Testis (tissue), 3 donors: Measurements from ENCODE around the gene ZBTB48. TPM values are rescaled to one million over a fixed set of nuclear protein-coding genes. Genes with fewer than 3 reads are reported as not detected.

Source experiments
- DNase-seq: peaks from one replicate; pipeline ENCODE4 v3.0.0-alpha.2; 2019
- H3K27ac ChIP-seq, 2 donors: fragments of 200-600 bp; sonication (generic); one replicate each; pipeline ENCODE4 v1.5.1; 2019
- H3K27me3 ChIP-seq: fragments of 200-600 bp; sonication (generic); one replicate; pipeline ENCODE4 v1.5.1; 2019
- H3K36me3 ChIP-seq: fragments of 200-600 bp; sonication (generic); one replicate; pipeline ENCODE4 v1.5.1; 2017; ENCODE audit warnings: low read depth; ENCODE audit errors: missing control alignments
- H3K4me1 ChIP-seq: fragments of 200-600 bp; sonication (generic); one replicate; pipeline ENCODE4 v1.5.1; 2019
- H3K4me3 ChIP-seq, 2 donors: fragments of 200-600 bp; sonication (generic); one replicate each; pipeline ENCODE4 v1.5.1; 2017 to 2019
- H3K9me3 ChIP-seq: fragments of 200-600 bp; sonication (generic); one replicate; pipeline ENCODE4 v1.5.1; 2017
- POLR2A ChIP-seq: fragments of 450-650 bp; IDR thresholded peaks from one replicate; pipeline ENCODE4 v1.6.1; 2017; ENCODE audit warnings: antibody characterized with exemption, mild to moderate bottlenecking, moderate library complexity
- WGBS, 2 donors: methylation state at CpG; one replicate each; pipeline ENCODE4 v1.1.5; 2018; 5-methylcytosine and 5-hydroxymethylcytosine counted together
- intact Hi-C: fragments of 100-400 bp; cut with DNase I; formaldehyde crosslinking; loops from one replicate; pipeline ENCODE4 v1.15.1; 2023; ENCODE audit warnings: low total_unique reads
- polyA plus RNA-seq: library from polyadenylated mRNA; stranded (reverse); fragments of 350-450 nt; fragmentation: Illumina TruSeq; extraction: RNeasy Lipid Tissue Mini Kit (QIAGEN cat#74804); gene quantifications from one replicate; pipeline ENCODE4 v1.2.3, GENCODE V29; 2014; ENCODE audit warnings: low read depth, low replicate concordance; ENCODE audit not compliant: insufficient read depth
- total RNA-seq, 2 donors: library from RNA; depleted of rRNA; stranded (reverse); fragments of >200 nt; gene quantifications; one replicate each; pipeline ENCODE4 v1.2.3, GENCODE V29; 2016
- TF ChIP-seq, protein P1 (sequence below), 3 experiments: fragments of 450-650 bp in 2 of 3; fragments of 200-600 bp in 1 of 3; sonication (generic) in 1 of 3; IDR thresholded peaks; one replicate each; pipeline ENCODE4 v1.5.1; 2016 to 2019; ENCODE audit warnings: antibody characterized with exemption in 3 of 3, mild to moderate bottlenecking in 2 of 3, moderate library complexity in 1 of 3

ZBTB48 gene
- total and polyA plus RNA-seq, 3 donors from 2014 or later, result 58.9 to 80.7 (median 70.7) TPM

DNA sequence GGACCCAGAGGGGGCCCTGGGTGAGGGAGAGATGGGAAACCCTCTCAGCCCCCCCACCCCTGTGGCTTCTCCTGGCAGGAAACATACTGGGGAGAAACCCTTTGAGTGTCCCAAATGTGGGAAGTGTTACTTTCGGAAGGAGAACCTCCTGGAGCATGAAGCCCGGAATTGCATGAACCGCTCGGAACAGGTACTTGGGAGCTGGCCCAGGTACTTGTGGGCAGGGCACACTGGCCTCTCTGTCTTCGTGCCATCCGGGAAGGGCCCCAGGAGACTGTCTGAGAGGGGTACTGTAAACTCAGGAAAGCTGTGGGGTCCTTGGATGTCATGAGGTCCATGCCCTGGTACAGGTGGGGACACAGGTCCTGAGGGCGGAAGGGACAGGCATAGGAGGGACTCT is 6.0 kb downstream of the ZBTB48 start:
- Histone ChIP-seq H3K36me3 (no peaks in the 10 kb centered on the region), H3K27ac (no peak overlapping the region), H3K9me3 (no peaks in the 10 kb centered on the region), H3K27me3 (no peaks in the 10 kb centered on the region), H3K4me3 (no peak overlapping the region), H3K4me1 (peaks cover 17% of the 10 kb centered on the region)
- 85% methylated on average over 7 of the region's 7 CpGs; no CpG with 5 or more reads in 1 of the 2 donors for WGBS, 2 donors
- no peak for TF ChIP-seq POLR2A
- TF ChIP-seq, protein P1, sequence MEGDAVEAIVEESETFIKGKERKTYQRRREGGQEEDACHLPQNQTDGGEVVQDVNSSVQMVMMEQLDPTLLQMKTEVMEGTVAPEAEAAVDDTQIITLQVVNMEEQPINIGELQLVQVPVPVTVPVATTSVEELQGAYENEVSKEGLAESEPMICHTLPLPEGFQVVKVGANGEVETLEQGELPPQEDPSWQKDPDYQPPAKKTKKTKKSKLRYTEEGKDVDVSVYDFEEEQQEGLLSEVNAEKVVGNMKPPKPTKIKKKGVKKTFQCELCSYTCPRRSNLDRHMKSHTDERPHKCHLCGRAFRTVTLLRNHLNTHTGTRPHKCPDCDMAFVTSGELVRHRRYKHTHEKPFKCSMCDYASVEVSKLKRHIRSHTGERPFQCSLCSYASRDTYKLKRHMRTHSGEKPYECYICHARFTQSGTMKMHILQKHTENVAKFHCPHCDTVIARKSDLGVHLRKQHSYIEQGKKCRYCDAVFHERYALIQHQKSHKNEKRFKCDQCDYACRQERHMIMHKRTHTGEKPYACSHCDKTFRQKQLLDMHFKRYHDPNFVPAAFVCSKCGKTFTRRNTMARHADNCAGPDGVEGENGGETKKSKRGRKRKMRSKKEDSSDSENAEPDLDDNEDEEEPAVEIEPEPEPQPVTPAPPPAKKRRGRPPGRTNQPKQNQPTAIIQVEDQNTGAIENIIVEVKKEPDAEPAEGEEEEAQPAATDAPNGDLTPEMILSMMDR (IDR thresholded peaks at IDR 0.05), result no peak
- intact Hi-C loops, result no loop called here
- DNase-seq, result no peak

DNA sequence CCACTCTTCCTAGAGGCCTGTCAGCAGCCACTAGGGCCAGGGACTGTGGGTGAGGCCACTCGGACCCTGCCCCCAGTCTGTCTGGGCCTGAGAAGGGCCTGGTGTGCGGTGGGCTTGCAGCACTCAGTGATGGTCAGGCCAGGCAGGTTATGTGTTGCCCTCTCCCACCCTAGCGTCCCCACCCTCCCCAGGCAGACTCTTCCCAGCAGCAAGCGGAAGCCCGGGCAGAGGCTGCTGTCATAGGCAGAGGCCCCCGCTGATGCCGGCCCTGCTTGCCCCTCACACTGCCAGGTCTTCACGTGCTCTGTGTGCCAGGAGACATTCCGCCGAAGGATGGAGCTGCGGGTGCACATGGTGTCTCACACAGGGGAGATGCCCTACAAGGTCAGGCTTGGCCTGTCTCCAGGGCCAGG is 6.6 kb downstream of the ZBTB48 start:
- no peak for TF ChIP-seq POLR2A
- TF ChIP-seq, protein P1 (IDR thresholded peaks at IDR 0.05), result no peak
- H3K27me3 ChIP-seq, result no peaks in the 10 kb centered on the region
- H3K4me1 ChIP-seq, result peaks cover 15% of the 10 kb centered on the region
- intact Hi-C loops, result no loop called here
- no peak overlapping the region for H3K4me3 ChIP-seq
- H3K36me3 ChIP-seq, result no peaks in the 10 kb centered on the region
- WGBS, 2 donors, result 51 to 75% methylated on average over 2 to 11 of the region's 11 CpGs
- peak; percentile 49 for DNase-seq
- H3K27ac ChIP-seq, result no peak overlapping the region
- H3K9me3 ChIP-seq, result no peaks in the 10 kb centered on the region

DNA sequence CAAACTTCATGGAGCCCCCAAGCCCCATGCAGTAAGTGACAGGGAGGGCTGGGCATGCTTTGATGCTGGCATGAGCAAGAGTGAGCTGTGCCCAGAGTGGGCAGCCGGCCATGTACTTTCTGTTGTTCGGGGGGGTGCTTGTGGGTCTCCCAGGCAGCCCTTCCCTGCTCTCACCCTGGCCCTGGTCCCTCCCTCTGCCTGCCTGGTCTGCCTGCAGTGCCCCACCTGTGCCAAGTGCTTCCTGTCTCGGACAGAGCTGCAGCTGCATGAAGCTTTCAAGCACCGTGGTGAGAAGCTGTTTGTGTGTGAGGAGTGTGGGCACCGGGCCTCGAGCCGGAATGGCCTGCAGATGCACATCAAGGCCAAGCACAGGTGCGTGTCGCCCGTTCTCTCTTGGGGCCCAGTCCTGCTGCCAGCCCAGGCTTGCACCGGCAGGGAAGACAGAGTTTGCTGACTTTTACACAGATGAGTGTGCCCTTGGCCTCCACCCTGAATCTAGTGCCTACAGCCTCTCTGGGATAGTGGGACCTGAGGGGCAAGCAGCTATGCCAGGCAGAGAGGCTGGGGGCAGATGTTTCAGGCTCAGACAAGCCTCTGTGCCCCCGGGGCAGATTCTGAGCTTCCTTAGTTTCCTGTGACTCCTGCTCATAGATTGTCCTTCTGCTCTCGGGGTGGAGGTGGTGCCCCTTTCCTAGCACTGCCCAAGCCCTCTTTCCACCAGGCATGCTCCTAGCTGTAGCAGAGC is 7.6 kb downstream of the ZBTB48 start:
- no peaks in the 10 kb centered on the region for H3K27me3 ChIP-seq
- no peaks in the 10 kb centered on the region for H3K36me3 ChIP-seq
- intact Hi-C loops, result no loop called here
- no peaks in the 10 kb centered on the region for H3K9me3 ChIP-seq
- 55 to 65% methylated on average over 2 to 8 of the region's 13 CpGs for WGBS, 2 donors
- no peak for TF ChIP-seq POLR2A
- TF ChIP-seq, protein P1 (IDR thresholded peaks at IDR 0.05), result no peak
- DNase-seq, result peak; percentile 42
- no peak overlapping the region for H3K4me3 ChIP-seq
- H3K27ac ChIP-seq, result no peak overlapping the region
- H3K4me1 ChIP-seq, result peaks cover 13% of the 10 kb centered on the region

DNA sequence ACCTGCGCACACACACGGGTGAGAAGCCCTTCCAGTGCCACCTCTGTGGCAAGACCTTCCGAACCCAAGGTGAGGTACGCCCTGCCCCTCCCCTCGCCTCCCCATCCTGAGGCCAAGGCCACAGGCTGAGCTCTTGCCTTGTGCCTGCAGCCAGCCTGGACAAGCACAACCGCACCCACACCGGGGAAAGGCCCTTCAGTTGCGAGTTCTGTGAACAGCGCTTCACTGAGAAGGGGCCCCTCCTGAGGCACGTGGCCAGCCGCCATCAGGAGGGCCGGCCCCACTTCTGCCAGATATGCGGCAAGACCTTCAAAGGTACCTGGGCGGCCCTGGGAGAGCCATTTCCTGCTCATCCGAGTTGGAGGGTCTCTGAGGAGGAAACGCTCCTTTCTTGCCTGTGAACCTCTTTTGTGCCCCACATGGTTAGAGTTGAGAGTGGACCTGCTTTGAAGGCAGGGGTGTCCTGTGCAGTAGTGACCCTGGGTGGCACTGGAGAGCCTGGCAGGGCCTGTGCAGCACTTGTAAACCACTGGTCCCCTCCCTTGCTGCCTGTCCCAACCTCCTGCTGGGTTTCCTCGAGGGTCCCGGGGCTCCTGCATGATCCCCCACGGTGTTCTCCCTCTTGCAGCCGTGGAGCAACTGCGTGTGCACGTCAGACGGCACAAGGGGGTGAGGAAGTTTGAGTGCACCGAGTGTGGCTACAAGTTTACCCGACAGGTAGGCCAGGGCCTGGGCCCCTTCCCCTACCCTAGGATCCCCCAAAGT is 8.5 kb downstream of the ZBTB48 start:
- WGBS, 2 donors, result 40 to 85% methylated on average over 2 to 23 of the region's 25 CpGs
- intact Hi-C loops, result no loop called here
- peaks cover 12% of the 10 kb centered on the region for H3K4me1 ChIP-seq
- no peaks in the 10 kb centered on the region for H3K9me3 ChIP-seq
- H3K27ac ChIP-seq, result no peak overlapping the region
- no peaks in the 10 kb centered on the region for H3K36me3 ChIP-seq
- DNase-seq, result no peak
- no peak for TF ChIP-seq POLR2A
- TF ChIP-seq, protein P1 (IDR thresholded peaks at IDR 0.05), result no peak
- no peak overlapping the region for H3K4me3 ChIP-seq
- H3K27me3 ChIP-seq, result no peaks in the 10 kb centered on the region
